SK-N-SH treated with all-trans-retinoic acid at 6 μM for 48 hours (cell line): Measurements from ENCODE around the gene FAR2.
A peak's percentile ranks its signal among the peaks of the same experiment; 100 is the strongest.

ENCODE experiments used
- ATAC-seq: fragments of 200-7000 bp; cut with Tn5 transposase; 3 replicates; pipeline ENCODE4 v1.9.1; 2020; ENCODE audit warnings: mild to moderate bottlenecking, moderate library complexity
- BACH2 ChIP-seq: fragments of 250-450 bp; sonication (Bioruptor Pico); IDR thresholded peaks from 2 replicates; pipeline ENCODE4 v1.9.0; 2021; ENCODE audit warnings: mild to moderate bottlenecking, borderline replicate concordance
- CSDC2 ChIP-seq: fragments of 250-450 bp; sonication (Bioruptor Pico); IDR thresholded peaks from 2 replicates; pipeline ENCODE4 v1.5.0; 2020; ENCODE audit warnings: mild to moderate bottlenecking, moderate library complexity
- GLIS3 ChIP-seq: fragments of 250-450 bp; sonication (Bioruptor Pico); IDR thresholded peaks from 2 replicates; pipeline ENCODE4 v1.5.0; 2020; ENCODE audit warnings: mild to moderate bottlenecking, moderate library complexity
- ISL1 ChIP-seq: fragments of 250-450 bp; sonication (Bioruptor Pico); IDR thresholded peaks from 2 replicates; pipeline ENCODE4 v2.1.2; 2022; ENCODE audit warnings: mild to moderate bottlenecking, moderate library complexity
- OSR1 ChIP-seq: fragments of 250-450 bp; sonication (Bioruptor Pico); IDR thresholded peaks from 2 replicates; pipeline ENCODE4 v1.8.0; 2022; ENCODE audit warnings: moderate library complexity, mild to moderate bottlenecking, inconsistent platforms
- RARB ChIP-seq: fragments of 250-450 bp; sonication (Bioruptor Pico); IDR thresholded peaks from 2 replicates; pipeline ENCODE4 v1.8.0; 2021; ENCODE audit warnings: mild to moderate bottlenecking, moderate library complexity
- SNAI2 ChIP-seq: fragments of 250-450 bp; sonication (Bioruptor Pico); IDR thresholded peaks from 2 replicates; pipeline ENCODE4 v1.5.0; 2020; ENCODE audit warnings: mild to moderate bottlenecking, moderate library complexity
- TCF4 ChIP-seq: fragments of 250-450 bp; sonication (Bioruptor Pico); IDR thresholded peaks from 2 replicates; pipeline ENCODE4 v1.8.0; 2021; ENCODE audit warnings: mild to moderate bottlenecking, moderate library complexity, borderline replicate concordance
- TOX ChIP-seq: fragments of 250-450 bp; sonication (Bioruptor Pico); IDR thresholded peaks from 2 replicates; pipeline ENCODE4 v1.8.0; 2021; ENCODE audit warnings: mild to moderate bottlenecking, moderate library complexity, borderline replicate concordance
- ZC3H10 ChIP-seq: fragments of 250-450 bp; sonication (Bioruptor Pico); IDR thresholded peaks from 2 replicates; pipeline ENCODE4 v1.5.1; 2021; ENCODE audit warnings: mild to moderate bottlenecking, moderate library complexity
- ZFP3 ChIP-seq: fragments of 250-450 bp; sonication (Bioruptor Pico); IDR thresholded peaks from 2 replicates; pipeline ENCODE4 v1.5.0; 2020; ENCODE audit warnings: mild to moderate bottlenecking, moderate library complexity
- ZFP30 ChIP-seq: fragments of 450-650 bp; formaldehyde crosslinking; IDR thresholded peaks from 2 replicates; pipeline ENCODE4 v1.5.0; 2022; ENCODE audit warnings: mild to moderate bottlenecking, moderate library complexity
- ZNF565 ChIP-seq: fragments of 450-650 bp; formaldehyde crosslinking; conservative IDR thresholded peaks from 2 replicates; pipeline ENCODE4 v1.5.0; 2020; ENCODE audit warnings: low read depth, mild to moderate bottlenecking, moderate library complexity
- ZNF70 ChIP-seq: fragments of 450-650 bp; formaldehyde crosslinking; IDR thresholded peaks from 2 replicates; pipeline ENCODE4 v1.5.0; 2020; ENCODE audit warnings: mild to moderate bottlenecking, moderate library complexity
- ZNF8 ChIP-seq: fragments of 450-650 bp; formaldehyde crosslinking; IDR thresholded peaks from 2 replicates; pipeline ENCODE4 v1.5.0; 2020; ENCODE audit warnings: mild to moderate bottlenecking, moderate library complexity
- TF ChIP-seq, protein P1 (sequence below): fragments of 250-450 bp; sonication (Bioruptor Pico); IDR thresholded peaks from 2 replicates; pipeline ENCODE4 v1.5.1; 2020; ENCODE audit warnings: low read depth, mild to moderate bottlenecking, moderate library complexity
- TF ChIP-seq, protein P2 (sequence below): fragments of 250-450 bp; sonication (Bioruptor Pico); IDR thresholded peaks from 2 replicates; pipeline ENCODE4 v1.5.1; 2021; ENCODE audit warnings: mild to moderate bottlenecking, moderate library complexity
- TF ChIP-seq, protein P3 (sequence below): fragments of 250-450 bp; sonication (Bioruptor Pico); IDR thresholded peaks from 2 replicates; pipeline ENCODE4 v1.8.0; 2021; ENCODE audit warnings: low read depth, mild to moderate bottlenecking, moderate library complexity, borderline replicate concordance
- TF ChIP-seq, protein P4 (sequence below): fragments of 250-450 bp; sonication (Bioruptor Pico); IDR thresholded peaks from 2 replicates; pipeline ENCODE4 v1.8.0; 2020; ENCODE audit warnings: mild to moderate bottlenecking, moderate library complexity, borderline replicate concordance

The FAR2 gene

DNA sequence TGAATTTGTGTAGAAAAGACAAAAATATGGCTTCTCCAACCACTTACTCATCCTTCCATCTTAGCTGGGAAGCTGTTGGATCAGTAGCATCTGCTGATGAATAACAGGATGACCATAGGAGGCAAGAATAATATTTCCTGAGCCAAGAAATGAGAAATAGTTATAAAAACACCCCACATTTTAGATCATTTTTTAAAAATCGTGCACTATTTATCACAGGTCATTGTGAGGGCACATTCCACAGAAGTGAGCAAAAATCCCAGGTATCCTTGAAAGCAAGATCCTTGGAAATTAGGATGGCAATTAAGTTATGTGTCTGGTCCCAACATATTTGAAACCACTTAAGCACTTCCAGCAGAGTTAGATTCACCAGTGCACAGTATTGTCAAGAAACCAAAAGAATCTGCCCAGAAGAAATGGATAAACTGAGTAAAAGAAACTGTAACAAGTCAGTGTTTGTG is 8.4 kb downstream of the FAR2 start (continued):
- TF ChIP-seq, protein P1, sequence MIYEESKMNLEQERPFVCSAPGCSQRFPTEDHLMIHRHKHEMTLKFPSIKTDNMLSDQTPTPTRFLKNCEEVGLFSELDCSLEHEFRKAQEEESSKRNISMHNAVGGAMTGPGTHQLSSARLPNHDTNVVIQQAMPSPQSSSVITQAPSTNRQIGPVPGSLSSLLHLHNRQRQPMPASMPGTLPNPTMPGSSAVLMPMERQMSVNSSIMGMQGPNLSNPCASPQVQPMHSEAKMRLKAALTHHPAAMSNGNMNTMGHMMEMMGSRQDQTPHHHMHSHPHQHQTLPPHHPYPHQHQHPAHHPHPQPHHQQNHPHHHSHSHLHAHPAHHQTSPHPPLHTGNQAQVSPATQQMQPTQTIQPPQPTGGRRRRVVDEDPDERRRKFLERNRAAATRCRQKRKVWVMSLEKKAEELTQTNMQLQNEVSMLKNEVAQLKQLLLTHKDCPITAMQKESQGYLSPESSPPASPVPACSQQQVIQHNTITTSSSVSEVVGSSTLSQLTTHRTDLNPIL (CRISPR knock-in tag) = peak; percentile 92
- TF ChIP-seq, protein P2, sequence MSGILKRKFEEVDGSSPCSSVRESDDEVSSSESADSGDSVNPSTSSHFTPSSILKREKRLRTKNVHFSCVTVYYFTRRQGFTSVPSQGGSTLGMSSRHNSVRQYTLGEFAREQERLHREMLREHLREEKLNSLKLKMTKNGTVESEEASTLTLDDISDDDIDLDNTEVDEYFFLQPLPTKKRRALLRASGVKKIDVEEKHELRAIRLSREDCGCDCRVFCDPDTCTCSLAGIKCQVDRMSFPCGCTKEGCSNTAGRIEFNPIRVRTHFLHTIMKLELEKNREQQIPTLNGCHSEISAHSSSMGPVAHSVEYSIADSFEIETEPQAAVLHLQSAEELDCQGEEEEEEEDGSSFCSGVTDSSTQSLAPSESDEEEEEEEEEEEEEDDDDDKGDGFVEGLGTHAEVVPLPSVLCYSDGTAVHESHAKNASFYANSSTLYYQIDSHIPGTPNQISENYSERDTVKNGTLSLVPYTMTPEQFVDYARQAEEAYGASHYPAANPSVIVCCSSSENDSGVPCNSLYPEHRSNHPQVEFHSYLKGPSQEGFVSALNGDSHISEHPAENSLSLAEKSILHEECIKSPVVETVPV (CRISPR knock-in tag) = no peak
- peak; percentile 93; the same call in 1 of the 2 replicates for TF ChIP-seq CSDC2 (CRISPR knock-in tag)
- TF ChIP-seq, protein P3, sequence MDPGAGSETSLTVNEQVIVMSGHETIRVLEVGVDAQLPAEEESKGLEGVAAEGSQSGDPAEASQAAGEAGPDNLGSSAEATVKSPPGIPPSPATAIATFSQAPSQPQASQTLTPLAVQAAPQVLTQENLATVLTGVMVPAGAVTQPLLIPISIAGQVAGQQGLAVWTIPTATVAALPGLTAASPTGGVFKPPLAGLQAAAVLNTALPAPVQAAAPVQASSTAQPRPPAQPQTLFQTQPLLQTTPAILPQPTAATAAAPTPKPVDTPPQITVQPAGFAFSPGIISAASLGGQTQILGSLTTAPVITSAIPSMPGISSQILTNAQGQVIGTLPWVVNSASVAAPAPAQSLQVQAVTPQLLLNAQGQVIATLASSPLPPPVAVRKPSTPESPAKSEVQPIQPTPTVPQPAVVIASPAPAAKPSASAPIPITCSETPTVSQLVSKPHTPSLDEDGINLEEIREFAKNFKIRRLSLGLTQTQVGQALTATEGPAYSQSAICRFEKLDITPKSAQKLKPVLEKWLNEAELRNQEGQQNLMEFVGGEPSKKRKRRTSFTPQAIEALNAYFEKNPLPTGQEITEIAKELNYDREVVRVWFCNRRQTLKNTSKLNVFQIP (CRISPR knock-in tag) = peak; percentile 39; the same call in 1 of the 2 replicates
- TF ChIP-seq TCF4 (CRISPR knock-in tag) = no peak; the same call in 1 of the 2 replicates
- no peak for TF ChIP-seq ZNF8 (CRISPR knock-in tag)
- TF ChIP-seq ISL1 (CRISPR knock-in tag) = peak; percentile 98
- peak; percentile 94 for TF ChIP-seq SNAI2 (CRISPR knock-in tag)
- TF ChIP-seq, all 23 proteins: peak for 8

DNA sequence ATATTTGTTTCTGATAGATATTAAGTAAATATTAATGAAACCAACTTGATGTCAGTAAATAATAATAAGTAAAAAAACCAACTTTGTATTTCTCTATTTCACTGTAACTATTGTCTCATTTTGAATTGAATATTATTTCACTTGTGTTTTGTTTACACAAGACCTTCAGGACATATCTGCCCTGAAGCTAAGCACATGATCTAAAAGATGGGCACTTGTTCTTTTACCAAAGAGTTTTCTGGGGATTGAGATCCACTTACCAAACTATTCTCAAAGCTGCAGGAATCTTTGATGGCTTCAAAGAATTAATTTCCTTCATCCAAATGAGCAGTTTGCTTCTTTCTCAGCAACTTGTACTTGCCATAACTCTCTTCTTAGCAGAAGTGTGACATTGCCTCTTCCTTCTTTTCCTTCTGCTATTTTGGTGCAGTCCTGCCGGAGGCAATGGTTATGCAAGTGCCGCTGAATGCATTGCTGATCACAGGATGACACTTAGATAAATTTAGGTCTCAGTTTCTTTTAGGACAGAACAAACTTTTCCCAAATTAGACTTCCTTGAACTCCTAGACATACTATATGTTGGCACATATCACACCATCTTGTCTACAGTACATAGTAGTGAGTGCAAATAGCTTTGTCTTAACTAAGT is 9.2 kb downstream of the FAR2 start:
- TF ChIP-seq TCF4 (CRISPR knock-in tag) (no peak), ZNF70 (no peak), ISL1 (CRISPR knock-in tag) (no peak), ZFP3 (CRISPR knock-in tag) (peak; percentile 44; the same call in 1 of the 2 replicates), RARB (CRISPR knock-in tag) (no peak)
- TF ChIP-seq, protein P1 (CRISPR knock-in tag) = no peak
- no peak for ATAC-seq

DNA sequence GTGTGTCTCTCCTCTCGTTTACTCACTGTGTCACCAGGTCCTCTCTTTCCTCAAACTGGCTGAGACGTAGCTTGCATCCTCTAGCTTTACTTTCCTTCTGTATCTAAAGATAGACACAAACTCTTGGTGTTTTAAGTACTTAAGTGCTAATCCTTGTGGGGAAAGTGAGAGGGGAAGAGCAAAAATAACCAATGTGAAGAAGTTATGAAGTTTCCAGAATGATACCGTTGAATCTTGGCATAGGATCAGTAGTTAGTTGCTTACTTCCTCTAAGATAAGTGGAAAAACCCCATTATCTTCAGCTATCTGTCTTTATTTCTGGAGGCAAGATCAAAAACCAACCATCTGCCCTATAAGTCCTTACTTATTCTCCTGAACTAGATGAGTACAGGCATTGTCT is 10.6 kb downstream of the FAR2 start:
- no peak for TF ChIP-seq RARB (CRISPR knock-in tag)
- no peak for TF ChIP-seq CSDC2 (CRISPR knock-in tag)
- TF ChIP-seq, protein P3 (CRISPR knock-in tag) = no peak
- TF ChIP-seq, protein P4, sequence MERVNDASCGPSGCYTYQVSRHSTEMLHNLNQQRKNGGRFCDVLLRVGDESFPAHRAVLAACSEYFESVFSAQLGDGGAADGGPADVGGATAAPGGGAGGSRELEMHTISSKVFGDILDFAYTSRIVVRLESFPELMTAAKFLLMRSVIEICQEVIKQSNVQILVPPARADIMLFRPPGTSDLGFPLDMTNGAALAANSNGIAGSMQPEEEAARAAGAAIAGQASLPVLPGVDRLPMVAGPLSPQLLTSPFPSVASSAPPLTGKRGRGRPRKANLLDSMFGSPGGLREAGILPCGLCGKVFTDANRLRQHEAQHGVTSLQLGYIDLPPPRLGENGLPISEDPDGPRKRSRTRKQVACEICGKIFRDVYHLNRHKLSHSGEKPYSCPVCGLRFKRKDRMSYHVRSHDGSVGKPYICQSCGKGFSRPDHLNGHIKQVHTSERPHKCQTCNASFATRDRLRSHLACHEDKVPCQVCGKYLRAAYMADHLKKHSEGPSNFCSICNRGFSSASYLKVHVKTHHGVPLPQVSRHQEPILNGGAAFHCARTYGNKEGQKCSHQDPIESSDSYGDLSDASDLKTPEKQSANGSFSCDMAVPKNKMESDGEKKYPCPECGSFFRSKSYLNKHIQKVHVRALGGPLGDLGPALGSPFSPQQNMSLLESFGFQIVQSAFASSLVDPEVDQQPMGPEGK (CRISPR knock-in tag) = no peak
- no peak for TF ChIP-seq ZNF70
- TF ChIP-seq TCF4 (CRISPR knock-in tag) = no peak
- no peak for TF ChIP-seq ZC3H10 (CRISPR knock-in tag)
- no peak for TF ChIP-seq ZFP3 (CRISPR knock-in tag)
- no peak for TF ChIP-seq ZFP30 (CRISPR knock-in tag)
- no peak for TF ChIP-seq GLIS3 (CRISPR knock-in tag)
- TF ChIP-seq OSR1 (CRISPR knock-in tag) = no peak
- TF ChIP-seq TOX (CRISPR knock-in tag) = no peak
- no peak for TF ChIP-seq BACH2
- no peak for TF ChIP-seq ZNF565 (CRISPR knock-in tag)
- no peak for ATAC-seq
